ENCODE measurements around the gene SLC2A11.
"Not testable (repeated sequence)": the region's sequence is repeated elsewhere in the genome, so short reads cannot be mapped to it uniquely, and the experiment has no call there.

SLC2A11 gene

GRCh38 chr22:23847991-23848864 lies 9.4 kb upstream of the SLC2A11 start:
- DNase-seq = no peak

DNA sequence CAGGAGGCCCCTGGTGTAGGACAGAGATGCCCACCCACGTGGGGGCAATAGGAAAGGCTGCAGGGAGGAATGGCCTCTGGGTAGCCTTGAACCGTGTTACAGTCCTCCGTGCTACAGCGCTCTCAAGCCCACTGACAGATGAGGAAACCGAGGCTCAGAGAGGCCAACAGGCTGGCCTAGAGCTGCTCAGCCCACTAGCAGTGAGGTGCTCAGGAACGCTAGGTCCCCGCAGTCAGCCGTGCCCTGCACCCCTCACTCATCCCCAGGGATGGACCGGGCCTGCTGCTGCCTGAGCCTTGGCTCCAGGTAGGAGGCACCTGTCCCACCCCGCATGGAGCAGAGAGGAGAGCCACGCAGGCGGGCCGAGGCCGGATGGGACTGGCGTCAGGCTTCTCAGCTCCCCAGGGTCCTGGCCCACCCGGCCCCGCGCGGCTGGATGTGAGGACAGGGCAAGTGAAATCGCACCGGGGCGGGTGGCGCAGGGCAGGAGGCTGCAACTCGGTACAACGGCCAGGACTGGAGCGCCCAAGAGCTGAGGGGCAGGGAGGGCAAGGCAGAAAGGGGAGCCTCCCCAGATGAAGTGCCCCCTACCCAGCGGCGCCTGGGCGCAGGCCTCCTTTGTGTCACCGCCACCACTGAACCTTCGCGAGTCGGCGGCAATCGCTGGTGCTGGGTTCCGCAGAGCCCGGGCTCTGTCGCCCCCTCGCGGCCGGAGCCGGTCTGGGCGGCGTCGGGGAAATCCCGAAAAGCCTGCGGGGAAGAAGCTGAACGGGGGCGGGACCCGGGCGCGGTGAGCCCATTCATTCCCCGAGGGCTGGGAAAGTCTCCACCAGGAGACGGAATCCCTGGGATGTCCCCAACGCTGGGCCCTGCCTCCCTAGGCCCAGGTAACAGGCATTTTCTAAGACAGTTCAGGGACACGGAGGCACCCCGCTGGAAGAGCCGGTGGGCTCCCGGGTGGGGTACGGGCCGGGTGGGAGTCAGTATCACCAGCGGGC lies 8.4 kb upstream of the SLC2A11 start:
- DNase-seq = peak; percentile 82

GRCh38 chr22:23850136-23850611 lies 7.5 kb upstream of the SLC2A11 start:
- no peak for DNase-seq

DNA sequence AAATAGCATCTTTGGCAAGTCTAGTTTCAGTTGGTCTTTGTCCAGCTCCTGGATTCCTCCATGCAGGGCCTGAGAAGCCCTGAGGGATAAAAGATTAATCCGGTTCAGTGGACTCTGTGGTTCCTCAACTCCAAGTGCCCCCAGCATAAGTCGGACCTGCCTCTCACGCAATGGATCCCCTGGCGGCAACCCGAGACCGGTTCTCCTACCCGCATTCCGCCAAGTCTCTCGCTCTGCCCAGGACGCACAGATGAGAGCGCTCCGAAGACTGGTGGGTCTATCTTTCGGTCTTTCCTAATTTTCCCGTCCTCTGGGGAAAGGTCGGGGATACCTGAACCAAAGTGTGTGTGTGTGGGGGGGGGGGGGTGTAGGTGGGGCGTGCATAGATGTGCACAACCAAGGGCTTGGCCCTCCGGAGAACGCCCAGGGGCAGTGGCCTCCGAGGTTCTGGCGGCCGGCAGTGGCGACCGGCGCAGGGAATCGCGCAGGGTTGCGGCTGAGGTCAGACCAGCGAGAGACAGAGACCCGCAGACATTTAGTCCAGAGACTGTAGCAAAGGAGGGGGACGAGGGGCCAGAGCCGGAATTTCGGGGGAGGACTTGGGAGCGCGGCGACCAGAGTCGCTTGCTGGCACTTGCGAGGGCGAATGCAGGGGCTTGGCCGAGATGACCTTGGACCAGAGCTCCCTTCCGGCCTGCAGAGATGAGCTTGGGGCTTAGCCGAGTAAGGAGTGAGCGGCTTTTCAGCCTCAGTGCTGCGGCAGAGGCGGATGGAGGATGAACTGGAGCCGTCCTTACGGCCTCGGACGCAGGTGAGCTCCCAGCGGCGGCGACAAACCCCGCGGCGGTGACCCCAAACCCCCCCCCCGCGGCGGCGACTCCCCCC lies 712 bp upstream of the SLC2A11 start:
- DNase-seq = no peak

DNA sequence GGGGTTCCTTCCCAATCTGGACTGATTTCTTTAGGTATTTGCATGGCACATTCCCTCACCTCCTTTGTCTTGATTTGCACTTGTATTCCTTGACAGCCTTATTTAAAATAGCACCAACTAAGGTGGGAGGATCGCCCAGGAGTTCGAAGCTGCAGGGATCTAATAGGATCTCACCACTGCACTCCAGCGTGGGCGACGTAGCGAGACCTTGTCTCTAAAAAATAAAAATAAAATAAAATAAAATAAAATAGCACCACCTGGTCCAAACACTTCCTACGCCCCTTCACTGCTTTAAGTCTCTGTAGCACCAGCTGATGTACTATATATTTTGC lies 775 bp downstream of the SLC2A11 start:
- no peak for DNase-seq

DNA sequence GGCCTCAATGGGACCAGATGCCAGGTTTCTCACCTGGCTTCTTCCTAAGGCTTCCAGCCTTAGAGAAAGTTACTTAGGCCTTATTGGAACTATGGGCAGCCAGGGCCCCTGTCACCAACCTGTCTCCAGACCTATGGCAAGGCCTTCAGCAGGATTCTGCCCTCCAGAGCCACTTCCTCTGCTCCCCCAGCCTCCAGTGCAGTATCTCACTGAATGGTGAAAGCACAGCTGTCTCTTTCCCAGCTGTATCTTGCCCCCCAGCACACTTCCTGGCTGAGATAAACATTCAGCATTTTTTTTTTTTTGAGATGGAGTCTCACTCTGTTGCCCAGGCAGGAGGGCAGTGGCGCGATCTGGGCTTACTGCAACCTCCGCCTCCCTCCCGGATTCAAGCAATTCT lies 1.5 kb downstream of the SLC2A11 start:
- no peak for DNase-seq

DNA sequence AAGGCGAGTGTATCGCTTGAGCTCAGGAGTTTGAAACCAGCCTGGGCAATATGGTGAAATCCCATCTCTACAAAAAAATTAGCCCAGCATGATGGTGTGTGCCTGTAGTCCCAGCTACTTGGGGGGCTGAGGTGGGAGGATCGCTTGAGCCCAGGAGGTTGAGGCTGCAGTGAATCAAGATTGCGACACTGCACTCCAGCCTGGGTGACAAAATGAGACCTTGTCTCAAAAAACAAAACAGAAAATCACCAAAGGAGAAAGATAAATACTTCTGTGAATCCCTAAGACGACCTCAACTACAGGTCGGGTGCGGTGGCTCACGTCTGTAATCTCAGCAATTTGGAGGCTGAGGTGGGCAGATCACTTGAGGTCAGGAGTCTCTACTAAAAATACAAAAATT lies 2.5 kb downstream of the SLC2A11 start:
- DNase-seq = not testable (repeated sequence)

- DNase-seq = no peak
These were observed 4.4 kb downstream of the SLC2A11 start for GRCh38 chr22:23862103-23862502.

- not testable (repeated sequence) for DNase-seq
These were observed 7.0 kb downstream of the SLC2A11 start for GRCh38 chr22:23864499-23865154.

- DNase-seq = no peak
These were observed 10.9 kb downstream of the SLC2A11 start for GRCh38 chr22:23868580-23868979.

GRCh38 chr22:23874871-23875270 lies 17.2 kb downstream of the SLC2A11 start:
- no peak for DNase-seq

- DNase-seq = no peak
These were observed 18.1 kb downstream of the SLC2A11 start for GRCh38 chr22:23875801-23876200.

DNA sequence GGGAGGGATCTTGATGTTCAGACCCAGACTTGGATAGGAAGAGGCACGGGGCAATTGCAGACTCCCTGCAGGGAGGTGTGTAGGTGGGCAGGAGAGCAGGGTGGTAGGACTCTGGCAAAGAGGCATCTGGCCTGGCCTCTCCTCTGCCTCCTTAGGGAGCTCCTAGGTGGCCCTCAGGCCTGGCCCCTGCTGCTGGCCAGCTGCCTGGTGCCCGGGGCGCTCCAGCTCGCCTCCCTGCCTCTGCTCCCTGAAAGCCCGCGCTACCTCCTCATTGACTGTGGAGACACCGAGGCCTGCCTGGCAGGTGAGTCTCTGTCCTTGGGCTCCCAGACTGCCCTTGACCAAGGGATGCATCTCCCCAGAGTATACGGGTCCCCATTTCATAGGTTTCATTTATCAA lies 19.9 kb downstream of the SLC2A11 start:
- DNase-seq = no peak

DNA sequence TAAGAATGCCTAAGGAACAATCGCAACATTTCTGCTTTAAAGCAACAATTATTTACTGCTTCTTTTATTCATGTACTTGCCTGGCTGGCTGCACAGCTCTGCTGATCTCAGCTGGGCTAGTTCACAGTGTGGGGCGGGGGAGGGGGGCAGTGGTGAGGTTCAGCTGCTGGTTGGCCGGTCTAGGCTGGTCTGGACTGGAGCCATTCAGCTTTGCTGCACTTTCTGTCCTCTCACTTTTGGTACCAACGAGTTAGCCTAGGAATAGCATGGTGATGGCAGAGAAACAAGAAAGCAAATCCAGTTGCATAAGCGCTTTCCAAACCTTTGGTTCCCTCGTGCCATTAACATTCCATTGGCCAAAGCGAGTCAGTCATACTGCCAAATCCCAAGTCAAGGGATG lies 20.5 kb downstream of the SLC2A11 start:
- DNase-seq = no peak

DNA sequence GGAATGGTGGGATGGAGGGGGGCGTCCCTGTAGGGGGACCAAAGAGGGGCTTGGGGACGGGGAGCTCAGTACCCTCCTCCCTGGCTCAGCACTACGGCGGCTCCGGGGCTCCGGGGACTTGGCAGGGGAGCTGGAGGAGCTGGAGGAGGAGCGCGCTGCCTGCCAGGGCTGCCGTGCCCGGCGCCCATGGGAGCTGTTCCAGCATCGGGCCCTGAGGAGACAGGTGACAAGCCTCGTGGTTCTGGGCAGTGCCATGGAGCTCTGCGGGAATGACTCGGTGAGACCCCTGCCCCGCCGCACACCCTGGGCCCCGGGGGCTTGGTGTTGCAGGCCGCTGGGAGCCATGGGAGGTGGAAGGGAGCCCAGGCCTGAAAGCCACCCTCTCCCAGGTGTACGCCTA lies 24.7 kb downstream of the SLC2A11 start:
- no peak for DNase-seq

DNA sequence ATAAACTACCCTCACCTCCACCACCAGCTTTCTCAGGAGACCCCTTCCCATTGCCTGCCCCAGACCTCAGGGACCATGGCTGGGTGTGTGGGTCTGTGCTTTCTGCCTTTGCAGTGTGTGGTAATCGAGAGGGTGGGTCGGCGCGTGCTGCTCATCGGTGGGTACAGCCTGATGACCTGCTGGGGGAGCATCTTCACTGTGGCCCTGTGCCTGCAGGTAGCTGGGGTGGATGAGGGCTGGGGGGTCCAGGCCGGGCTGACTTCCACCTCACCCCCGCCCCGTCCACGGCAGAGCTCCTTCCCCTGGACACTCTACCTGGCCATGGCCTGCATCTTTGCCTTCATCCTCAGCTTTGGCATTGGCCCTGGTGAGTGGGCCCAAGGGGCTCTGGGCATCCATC lies 26.0 kb downstream of the SLC2A11 start:
- DNase-seq = no peak

DNA sequence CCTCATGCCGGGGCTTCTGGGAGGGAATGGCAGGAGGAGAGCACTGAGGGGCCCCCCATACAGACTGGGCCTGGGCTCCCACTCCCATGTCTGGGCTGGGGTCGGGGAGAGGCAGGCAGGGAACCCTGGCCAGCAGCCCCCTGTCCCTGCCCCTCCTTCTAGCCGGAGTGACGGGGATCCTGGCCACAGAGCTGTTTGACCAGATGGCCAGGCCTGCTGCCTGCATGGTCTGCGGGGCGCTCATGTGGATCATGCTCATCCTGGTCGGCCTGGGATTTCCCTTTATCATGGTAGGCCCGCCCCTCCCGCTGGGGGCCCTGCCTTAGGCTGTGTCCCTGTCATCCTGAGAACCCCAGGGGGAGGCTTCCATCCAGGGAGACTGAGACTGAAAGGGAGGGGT lies 26.5 kb downstream of the SLC2A11 start:
- no peak for DNase-seq

DNA sequence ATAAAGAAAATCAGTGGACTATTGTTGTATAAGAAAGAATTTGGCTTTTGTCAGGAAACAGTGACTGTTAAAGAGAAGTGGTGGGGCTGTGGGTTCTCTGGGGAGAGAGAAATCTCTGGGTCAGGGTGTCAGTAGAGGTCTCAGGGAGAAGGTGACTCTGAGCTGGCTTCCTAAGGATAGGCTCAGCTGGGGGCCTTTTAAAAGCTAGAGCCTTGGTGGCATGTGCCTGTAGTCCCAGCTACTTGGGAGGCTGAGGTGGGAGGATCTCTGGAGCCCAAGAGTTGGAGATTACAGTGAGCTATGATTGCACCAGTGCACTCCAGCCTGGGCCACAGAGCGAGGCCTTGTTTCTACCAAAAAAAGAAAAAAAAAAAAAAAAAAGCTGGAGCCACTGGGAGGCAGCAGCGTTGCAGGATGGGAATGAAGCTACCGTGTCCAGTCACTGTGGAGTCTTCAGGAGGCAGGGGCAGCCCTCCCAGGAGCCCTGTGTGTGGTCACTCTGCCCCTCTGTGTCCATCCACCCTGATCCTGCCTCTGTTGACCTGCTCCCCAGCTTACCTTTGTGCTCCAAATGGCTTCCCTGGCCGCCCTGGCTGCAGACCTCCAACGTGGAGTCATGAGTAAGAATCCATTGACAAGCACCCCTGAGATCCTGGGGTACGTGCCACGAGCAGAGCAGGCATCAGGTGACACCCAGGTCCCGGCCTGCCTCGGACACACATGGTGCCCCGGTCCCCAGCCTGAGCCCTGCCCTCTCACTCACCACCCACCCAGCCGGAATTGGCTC lies 31.1 kb downstream of the SLC2A11 start:
- no peak for DNase-seq

DNA sequence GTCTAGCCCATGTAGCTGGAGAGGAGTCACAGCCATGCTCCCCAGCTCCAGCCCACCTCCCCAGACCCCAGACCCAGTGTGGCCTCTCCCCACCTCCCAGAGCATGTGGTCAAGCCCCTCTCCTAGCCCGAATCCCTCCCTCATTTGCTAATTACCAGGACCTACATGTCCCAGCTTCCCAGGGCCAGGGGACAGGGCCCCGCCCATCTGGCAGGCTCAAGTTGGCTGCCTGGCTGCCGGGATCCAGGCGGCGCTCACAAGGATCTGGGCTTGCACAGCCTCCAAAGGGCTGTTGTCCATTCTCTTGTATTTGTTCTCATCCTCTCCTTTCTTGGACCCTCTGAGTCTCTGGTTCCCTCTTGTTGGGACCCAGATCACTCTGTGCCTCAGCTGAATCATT lies 31.9 kb downstream of the SLC2A11 start:
- no peak for DNase-seq

GRCh38 chr22:23891726-23892125 lies 34.1 kb downstream of the SLC2A11 start:
- DNase-seq = no peak

DNA sequence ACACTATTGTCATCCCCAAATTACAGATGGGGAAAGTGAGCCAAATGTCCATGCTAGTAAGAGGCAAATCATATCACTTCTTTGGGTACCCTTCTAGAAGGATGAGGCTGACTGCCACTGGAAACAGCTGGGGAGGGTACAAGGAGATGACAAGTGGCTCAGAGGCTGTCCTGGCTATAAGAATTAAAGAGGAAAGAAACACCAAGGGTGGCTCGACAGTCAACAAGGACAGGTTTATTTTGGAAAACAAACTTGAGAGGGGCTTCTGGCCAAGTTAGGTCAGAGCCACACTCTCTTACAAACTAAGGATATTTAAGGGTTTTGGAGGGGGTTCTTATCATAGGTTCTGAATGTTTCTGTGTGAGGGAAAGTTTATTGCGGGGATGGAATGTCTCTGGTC lies 34.5 kb downstream of the SLC2A11 start:
- DNase-seq = no peak

Data from activated T-cell treated with anti-CD3 and anti-CD28 coated beads for 4 hours (primary cell).